T1000 (cell line): ENCODE measurements around the gene RBM48.
"Not testable (repeated sequence)": the region's sequence is repeated elsewhere in the genome, so short reads cannot be mapped to it uniquely, and the experiment has no call there.

Experiments used
- DNase-seq: peaks from one replicate; lab custom pipeline; 2025; ENCODE audit warnings: mixed read lengths; lab: John Stamatoyannopoulos, UW

The RBM48 gene

GRCh38 chr7:92528188-92528957, at the start of gene RBM48, which contains the start of gene PEX1:
Gene RBM48, plus strand, starts transcription at chr7:92528795. Its CDS starts 19 bp downstream, at chr7:92528814.
Gene PEX1, minus strand, starts transcription at chr7:92528520. Its CDS starts 85 bp downstream, at chr7:92528435.
- peak; percentile 86 for DNase-seq

- not testable (repeated sequence) for DNase-seq
These were observed 49.4 kb upstream of the RBM48 start for GRCh38 chr7:92479146-92479545.

- not testable (repeated sequence) for DNase-seq
These were observed 45.0 kb upstream of the RBM48 start for GRCh38 chr7:92483624-92484023.

GRCh38 chr7:92484226-92484625, 44.4 kb upstream of the RBM48 start:
- not testable (repeated sequence) for DNase-seq

- DNase-seq, result no peak
These were observed 43.2 kb upstream of the RBM48 start for GRCh38 chr7:92485267-92485892.

GRCh38 chr7:92485974-92486373, 42.6 kb upstream of the RBM48 start:
- no peak for DNase-seq

GRCh38 chr7:92487804-92488203, 40.8 kb upstream of the RBM48 start:
- no peak for DNase-seq

- DNase-seq, result no peak
These were observed 39.0 kb upstream of the RBM48 start for GRCh38 chr7:92489634-92490033.

GRCh38 chr7:92496876-92497275, 31.7 kb upstream of the RBM48 start:
- DNase-seq, result no peak

- no peak for DNase-seq
These were observed 30.0 kb upstream of the RBM48 start for GRCh38 chr7:92498557-92498956.

- no peak for DNase-seq
These were observed 24.8 kb upstream of the RBM48 start for GRCh38 chr7:92503767-92504166.

GRCh38 chr7:92504563-92504962, 24.0 kb upstream of the RBM48 start:
- no peak for DNase-seq

- no peak for DNase-seq
These were observed 22.2 kb upstream of the RBM48 start for GRCh38 chr7:92506363-92506762.

- no peak for DNase-seq
These were observed 19.6 kb upstream of the RBM48 start for GRCh38 chr7:92508946-92509345.

GRCh38 chr7:92513167-92513902, 15.3 kb upstream of the RBM48 start:
- DNase-seq, result no peak

GRCh38 chr7:92517631-92518030, 11.0 kb upstream of the RBM48 start:
- no peak for DNase-seq

- DNase-seq, result no peak
These were observed 8.6 kb upstream of the RBM48 start for GRCh38 chr7:92520024-92520423.

- no peak for DNase-seq
These were observed 5.5 kb upstream of the RBM48 start for GRCh38 chr7:92523110-92523509.

GRCh38 chr7:92527300-92528187, 1.1 kb upstream of the RBM48 start:
- DNase-seq, result no peak

- no peak for DNase-seq
These were observed 316 bp downstream of the RBM48 start for GRCh38 chr7:92528958-92529264.

GRCh38 chr7:92534572-92534971, 6.0 kb downstream of the RBM48 start:
- no peak for DNase-seq

- DNase-seq, result not testable (repeated sequence)
These were observed 14.9 kb downstream of the RBM48 start for GRCh38 chr7:92543542-92543941.
